C1 segment of cervical spinal cord (tissue), 14 donors: Measurements from ENCODE around the gene KCNQ5.

Experiments used
- DNase-seq, 14 donors: peaks; one replicate each; lab custom pipeline; 2025; lab: John Stamatoyannopoulos, UW

KCNQ5 gene

DNA sequence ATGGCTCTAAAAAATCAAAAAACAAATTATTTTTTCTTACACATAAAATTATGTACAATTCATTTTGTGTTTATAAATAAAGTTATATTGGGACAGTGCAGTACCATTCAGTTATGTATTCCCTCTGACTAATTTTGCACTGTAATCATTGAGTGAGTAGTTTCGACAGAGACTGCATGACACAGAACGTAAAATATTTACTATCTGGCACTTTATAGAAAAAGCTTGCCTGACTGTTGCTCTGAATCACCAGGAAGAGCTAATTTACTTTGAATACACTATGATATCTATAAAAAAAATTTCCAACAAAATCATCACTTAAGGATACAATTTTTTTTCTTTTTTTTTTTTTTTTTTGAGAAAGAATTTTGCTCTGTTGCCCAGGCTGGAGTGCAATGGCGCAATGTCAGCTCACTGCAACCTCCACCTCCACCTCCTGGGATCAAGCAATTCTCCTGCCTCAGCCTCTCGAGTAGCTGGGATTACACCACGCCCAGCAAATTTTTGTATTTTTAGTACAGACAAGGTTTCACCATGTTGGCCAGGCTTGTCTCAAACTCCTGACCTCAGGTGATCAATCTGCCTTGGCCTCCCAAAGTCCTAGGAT, 614.4 kb downstream of the KCNQ5 start:
- no peak for DNase-seq

DNA sequence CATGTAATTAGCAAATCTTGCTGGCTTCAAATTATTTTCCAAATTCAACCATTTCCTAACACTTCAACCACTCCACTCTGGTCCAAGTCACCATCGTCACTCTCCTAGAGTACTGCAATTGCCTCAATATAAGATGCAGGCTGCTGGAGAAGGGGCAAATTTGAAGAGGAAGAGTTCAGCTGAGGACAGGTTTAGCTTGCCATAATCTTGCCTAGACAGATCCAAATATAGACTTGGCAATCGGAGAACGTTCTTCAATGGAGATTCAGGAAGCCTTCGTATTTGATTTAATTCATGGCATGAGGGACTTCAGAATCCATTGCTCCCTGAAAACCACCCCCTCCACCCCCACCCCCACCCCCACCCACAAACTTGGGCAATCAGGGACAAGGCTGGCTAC, 618.9 kb downstream of the KCNQ5 start:
- no peak for DNase-seq

DNA sequence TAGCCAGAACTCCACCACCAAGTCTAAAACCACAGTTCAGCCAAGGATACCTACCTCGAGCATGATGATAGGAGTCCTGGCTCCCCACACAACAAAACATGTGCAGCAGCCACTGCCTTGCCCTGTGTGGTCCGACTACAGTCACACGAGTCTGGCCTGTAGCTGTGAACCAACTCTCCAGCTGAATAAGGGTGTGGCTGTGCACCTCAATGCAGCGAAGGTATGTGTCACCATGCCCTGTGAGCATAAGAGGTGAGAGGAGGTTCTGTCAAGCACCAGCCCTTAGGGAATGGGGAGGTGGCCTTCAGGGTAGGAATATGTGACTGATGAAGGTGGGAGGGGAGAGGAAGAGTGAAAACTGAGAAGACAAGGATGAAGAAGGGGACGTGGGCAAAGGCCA, 620.1 kb downstream of the KCNQ5 start:
- DNase-seq, result no peak
